ENCODE measurements around the gene RABL2A.
"Not testable (repeated sequence)": the region's sequence is repeated elsewhere in the genome, so short reads cannot be mapped to it uniquely, and the experiment has no call there.

- not testable (repeated sequence) for TF ChIP-seq CTCF, POLR2A (IDR thresholded peaks at IDR 0.05)
Observed at GRCh38 chr2:113598180-113598579, 28.9 kb upstream of the RABL2A start.

All from prostate gland (tissue), 2 donors.